Activated T-cell treated with anti-CD3 and anti-CD28 coated beads for 24 hours (primary cell): ENCODE data around the gene C16orf82.
"Not testable (repeated sequence)": the region's sequence is repeated elsewhere in the genome, so short reads cannot be mapped to it uniquely, and the experiment has no call there.

Source experiments
- DNase-seq: peaks from one replicate; pipeline ENCODE4 v3.0.0-alpha.2; 2020; ENCODE audit warnings: low read depth

The C16orf82 gene

GRCh38 chr16:27066668-27067537, at the start of gene C16orf82:
C16orf82 (plus strand) TSS chr16:27066927.
- DNase-seq = no peak

- no peak for DNase-seq
Observed at GRCh38 chr16:27020031-27020430, 46.7 kb upstream of the C16orf82 start.

GRCh38 chr16:27024010-27024409, 42.7 kb upstream of the C16orf82 start:
- no peak for DNase-seq

GRCh38 chr16:27025581-27025980, 41.1 kb upstream of the C16orf82 start:
- no peak for DNase-seq

- no peak for DNase-seq
Observed at GRCh38 chr16:27027971-27028370, 38.8 kb upstream of the C16orf82 start.

GRCh38 chr16:27028591-27029110, 38.1 kb upstream of the C16orf82 start:
- no peak for DNase-seq

- no peak for DNase-seq
Observed at GRCh38 chr16:27029525-27029924, 37.2 kb upstream of the C16orf82 start.

GRCh38 chr16:27033281-27033979, 33.3 kb upstream of the C16orf82 start:
- DNase-seq = no peak

- DNase-seq = no peak
Observed at GRCh38 chr16:27040732-27041131, 26.0 kb upstream of the C16orf82 start.

- no peak for DNase-seq
Observed at GRCh38 chr16:27046958-27047518, 19.7 kb upstream of the C16orf82 start.

- no peak for DNase-seq
Observed at GRCh38 chr16:27048316-27048715, 18.4 kb upstream of the C16orf82 start.

- DNase-seq = no peak
Observed at GRCh38 chr16:27049117-27049516, 17.6 kb upstream of the C16orf82 start.

GRCh38 chr16:27052007-27052406, 14.7 kb upstream of the C16orf82 start:
- no peak for DNase-seq

GRCh38 chr16:27053996-27054395, 12.7 kb upstream of the C16orf82 start:
- no peak for DNase-seq

- DNase-seq = no peak
Observed at GRCh38 chr16:27058299-27058698, 8.4 kb upstream of the C16orf82 start.

GRCh38 chr16:27070776-27071175, 4.0 kb downstream of the C16orf82 start:
- no peak for DNase-seq

- no peak for DNase-seq
Observed at GRCh38 chr16:27073733-27074132, 7.0 kb downstream of the C16orf82 start.

GRCh38 chr16:27080895-27081294, 14.2 kb downstream of the C16orf82 start:
- no peak for DNase-seq

- no peak for DNase-seq
Observed at GRCh38 chr16:27083861-27084261, 17.1 kb downstream of the C16orf82 start.

- DNase-seq = no peak
Observed at GRCh38 chr16:27084307-27085028, 17.7 kb downstream of the C16orf82 start.

- DNase-seq = no peak
Observed at GRCh38 chr16:27085182-27085581, 18.5 kb downstream of the C16orf82 start.

GRCh38 chr16:27086031-27086430, 19.3 kb downstream of the C16orf82 start:
- not testable (repeated sequence) for DNase-seq
